ENCODE results near the gene MAPK14. TPM values are rescaled to one million over a fixed set of nuclear protein-coding genes. Genes with fewer than 3 reads are reported as not detected.

MAPK14 gene
- total and polyA plus RNA-seq, 9 of the 15 experiments (the other 6 are each of a cell fraction or from before 2014, with no cell fraction given) = 8.8 to 62.7 (median 35.5) TPM

DNA sequence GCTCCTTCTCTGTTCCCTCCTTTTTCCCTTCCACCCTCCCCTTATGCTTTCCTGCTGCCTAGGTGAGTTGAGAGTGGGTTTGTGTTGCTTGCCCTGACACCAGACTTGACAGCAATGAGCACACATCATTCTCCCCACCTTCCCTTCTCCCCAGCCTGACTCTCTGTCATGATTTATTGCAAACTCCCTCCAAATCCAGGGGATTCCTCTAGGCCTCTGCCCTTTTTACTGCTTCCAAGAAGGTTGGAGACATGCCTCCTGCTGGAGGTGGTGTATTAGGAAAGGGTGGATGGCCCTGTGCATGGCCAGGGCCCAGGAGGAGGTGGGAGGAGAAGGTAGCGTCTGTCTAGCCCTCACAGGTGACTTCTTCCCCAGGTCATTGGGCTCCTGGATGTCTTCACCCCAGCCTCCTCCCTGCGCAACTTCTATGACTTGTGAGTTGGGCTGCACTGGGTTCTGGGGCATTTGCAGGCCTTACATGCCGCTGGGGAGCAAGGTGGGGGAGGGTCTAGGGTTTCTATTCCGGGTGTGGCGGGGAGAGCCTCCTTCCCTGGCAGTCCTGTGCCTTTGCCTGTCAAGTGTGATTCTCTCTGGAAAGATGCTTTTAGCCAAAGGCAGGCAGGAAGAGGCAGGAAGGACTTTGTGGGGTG lies 104.8 kb downstream of the MAPK14 start:
- DNase-seq (ENCODE audit: extremely low read depth in 1 of 4, low spot score in 3 of 4) (no peak), ATAC-seq (no peak), FAIRE-seq (no peak)
- Histone ChIP-seq H3K9ac (ENCODE audit: insufficient read depth in 1 of 2, low read depth in 2 of 2, low read length in 2 of 2) (no peak overlapping the region), H3K36me3 (ENCODE audit: control insufficient read depth, insufficient read depth, low read length) (no peaks in the 10 kb centered on the region), H2AFZ (ENCODE audit: low read depth, low read length) (no peak overlapping the region), H3K79me2 (ENCODE audit: control insufficient read depth, insufficient read depth, low read length) (no peaks in the 10 kb centered on the region), H4K20me1 (replicated peaks; ENCODE audit: control insufficient read depth, insufficient read depth, low read length) (no peaks in the 10 kb centered on the region; the same call in 1 of the 2 replicates), H3K27ac (ENCODE audit: extremely low read depth, low read depth, low read length) (no peak overlapping the region), H3K27me3 (ENCODE audit: control insufficient read depth in 2 of 2, insufficient read depth in 2 of 2, low read length in 2 of 2) (peaks cover 10 to 33% of the 10 kb centered on the region in 2 experiments; a peak in 4 of 5 replicates), H3K4me3 (no peak overlapping the region), H3K9me3 (replicated peaks; ENCODE audit: control insufficient read depth, insufficient read depth, low read depth, low read length) (no peaks in the 10 kb centered on the region), H3K4me2 (ENCODE audit: insufficient read depth, low read length) (no peak overlapping the region), H3K4me1 (replicated peaks in 1 of 2; ENCODE audit: control insufficient read depth in 2 of 2, insufficient read depth in 2 of 2, low read length in 2 of 2) (peaks cover 17 to 28% of the 10 kb centered on the region in 2 experiments), H3K9me1 (ENCODE audit: control insufficient read depth, insufficient read depth, low read length) (no peaks in the 10 kb centered on the region)
- BruUV-seq (replicated peaks) = no TSS peak
- intact Hi-C loops (cut with micrococcal nuclease) (no loop called here), in situ Hi-C loops (cut with MboI) (no loop called here)
- WGBS (ENCODE audit: insufficient coverage, low coverage, missing lambda C conversion rate) = 39% methylated on average over 5 of the region's 5 CpGs
- ChIA-PET POLR2A (interaction anchor here (0.5 to 2.3 kb wide), 5 partner anchors 10 to 471 kb away, joined by 3 to 9 read pairs (median 5); no protein-coding TSS in a partner anchor), CTCF (ENCODE audit: low intra/inter-chr PET ratio) (no interaction called here)
- TF ChIP-seq, protein P1, sequence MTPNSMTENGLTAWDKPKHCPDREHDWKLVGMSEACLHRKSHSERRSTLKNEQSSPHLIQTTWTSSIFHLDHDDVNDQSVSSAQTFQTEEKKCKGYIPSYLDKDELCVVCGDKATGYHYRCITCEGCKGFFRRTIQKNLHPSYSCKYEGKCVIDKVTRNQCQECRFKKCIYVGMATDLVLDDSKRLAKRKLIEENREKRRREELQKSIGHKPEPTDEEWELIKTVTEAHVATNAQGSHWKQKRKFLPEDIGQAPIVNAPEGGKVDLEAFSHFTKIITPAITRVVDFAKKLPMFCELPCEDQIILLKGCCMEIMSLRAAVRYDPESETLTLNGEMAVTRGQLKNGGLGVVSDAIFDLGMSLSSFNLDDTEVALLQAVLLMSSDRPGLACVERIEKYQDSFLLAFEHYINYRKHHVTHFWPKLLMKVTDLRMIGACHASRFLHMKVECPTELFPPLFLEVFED (CRISPR knock-in tag; conservative IDR thresholded peaks at IDR 0.05) = 0 out of 2 replicates have a peak, but pooled peaks have one; percentile 60
- TF ChIP-seq, protein P2, sequence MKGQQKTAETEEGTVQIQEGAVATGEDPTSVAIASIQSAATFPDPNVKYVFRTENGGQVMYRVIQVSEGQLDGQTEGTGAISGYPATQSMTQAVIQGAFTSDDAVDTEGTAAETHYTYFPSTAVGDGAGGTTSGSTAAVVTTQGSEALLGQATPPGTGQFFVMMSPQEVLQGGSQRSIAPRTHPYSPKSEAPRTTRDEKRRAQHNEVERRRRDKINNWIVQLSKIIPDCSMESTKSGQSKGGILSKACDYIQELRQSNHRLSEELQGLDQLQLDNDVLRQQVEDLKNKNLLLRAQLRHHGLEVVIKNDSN (CRISPR knock-in tag; IDR thresholded peaks at IDR 0.05) = no peak
- 0 out of 2 replicates have a peak, but pooled peaks have one; percentile 7 for TF ChIP-seq ZNF324 (CRISPR knock-in tag; IDR thresholded peaks at IDR 0.05)
- TF ChIP-seq CBX8 (IDR thresholded peaks at IDR 0.05; ENCODE audit: borderline replicate concordance, extremely low read depth, low read depth, low read length, poor library complexity, severe bottlenecking) = no peak
- no peak for TF ChIP-seq KDM4B (IDR thresholded peaks at IDR 0.05; ENCODE audit: borderline replicate concordance in 2 of 2, low read depth in 1 of 2)
- TF ChIP-seq ZC3H11A (IDR thresholded peaks at IDR 0.05; ENCODE audit: low read depth, low read length) = 0 out of 2 replicates have a peak, but pooled peaks have one; percentile 3
- peak; percentile 18 for TF ChIP-seq MEIS2 (IDR thresholded peaks at IDR 0.05; ENCODE audit: partially characterized antibody)
- 0 out of 2 replicates have a peak, but pooled peaks have one; percentile 58 for TF ChIP-seq ZBTB26 (CRISPR knock-in tag; IDR thresholded peaks at IDR 0.05)
- no peak for TF ChIP-seq ILF3 (IDR thresholded peaks at IDR 0.05; ENCODE audit: borderline replicate concordance)
